ENCODE data around the gene CNKSR2. TPM values are rescaled to one million over a fixed set of nuclear protein-coding genes. Genes with fewer than 3 reads are reported as not detected.

Gene CNKSR2
- total RNA-seq, 1 experiment from 2014 or later: 1.5 TPM

GRCh38 chrX:21400408-21401121 is 26.3 kb downstream of the CNKSR2 start:
- intact Hi-C loops (cut with micrococcal nuclease; ENCODE audit: unreplicated experiment): no loop called here
- no peak overlapping the region for H2AFZ ChIP-seq
- CTCF ChIA-PET: no interaction called here
- BruUV-seq (replicated peaks): no TSS peak
- H3K79me2 ChIP-seq (ENCODE audit: low read depth): no peaks in the 10 kb centered on the region
- H3K27ac ChIP-seq: no peak overlapping the region
- no peaks in the 10 kb centered on the region for H3K27me3 ChIP-seq (ENCODE audit: insufficient read depth, low read depth)
- POLR2A ChIA-PET (ENCODE audit: unreplicated experiment): interaction anchor here (0.6 kb wide), 1 partner anchor 386 kb away, joined by 4 read pairs; no protein-coding TSS in a partner anchor
- TF ChIP-seq, protein P1, sequence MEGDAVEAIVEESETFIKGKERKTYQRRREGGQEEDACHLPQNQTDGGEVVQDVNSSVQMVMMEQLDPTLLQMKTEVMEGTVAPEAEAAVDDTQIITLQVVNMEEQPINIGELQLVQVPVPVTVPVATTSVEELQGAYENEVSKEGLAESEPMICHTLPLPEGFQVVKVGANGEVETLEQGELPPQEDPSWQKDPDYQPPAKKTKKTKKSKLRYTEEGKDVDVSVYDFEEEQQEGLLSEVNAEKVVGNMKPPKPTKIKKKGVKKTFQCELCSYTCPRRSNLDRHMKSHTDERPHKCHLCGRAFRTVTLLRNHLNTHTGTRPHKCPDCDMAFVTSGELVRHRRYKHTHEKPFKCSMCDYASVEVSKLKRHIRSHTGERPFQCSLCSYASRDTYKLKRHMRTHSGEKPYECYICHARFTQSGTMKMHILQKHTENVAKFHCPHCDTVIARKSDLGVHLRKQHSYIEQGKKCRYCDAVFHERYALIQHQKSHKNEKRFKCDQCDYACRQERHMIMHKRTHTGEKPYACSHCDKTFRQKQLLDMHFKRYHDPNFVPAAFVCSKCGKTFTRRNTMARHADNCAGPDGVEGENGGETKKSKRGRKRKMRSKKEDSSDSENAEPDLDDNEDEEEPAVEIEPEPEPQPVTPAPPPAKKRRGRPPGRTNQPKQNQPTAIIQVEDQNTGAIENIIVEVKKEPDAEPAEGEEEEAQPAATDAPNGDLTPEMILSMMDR (conservative IDR thresholded peaks at IDR 0.05): no peak
- no peak for TF ChIP-seq EZH2 (IDR thresholded peaks at IDR 0.05; ENCODE audit: low read depth)
- no peak overlapping the region for H3K4me3 ChIP-seq
- no peak for DNase-seq
- no peaks in the 10 kb centered on the region for H3K4me1 ChIP-seq (replicated peaks; ENCODE audit: insufficient read depth)
- H3K9me3 ChIP-seq (ENCODE audit: insufficient read depth, low read depth): no peaks in the 10 kb centered on the region
- H3F3A ChIP-seq (ENCODE audit: insufficient read depth, low read depth): no peaks in the 10 kb centered on the region
- no peaks in the 10 kb centered on the region for H3K9me2 ChIP-seq (ENCODE audit: insufficient read depth)
- H3K4me2 ChIP-seq: no peak overlapping the region
- no peaks in the 10 kb centered on the region for H3K36me3 ChIP-seq (ENCODE audit: low read depth)
- H4K20me1 ChIP-seq (ENCODE audit: insufficient read depth): no peaks in the 10 kb centered on the region

DNA sequence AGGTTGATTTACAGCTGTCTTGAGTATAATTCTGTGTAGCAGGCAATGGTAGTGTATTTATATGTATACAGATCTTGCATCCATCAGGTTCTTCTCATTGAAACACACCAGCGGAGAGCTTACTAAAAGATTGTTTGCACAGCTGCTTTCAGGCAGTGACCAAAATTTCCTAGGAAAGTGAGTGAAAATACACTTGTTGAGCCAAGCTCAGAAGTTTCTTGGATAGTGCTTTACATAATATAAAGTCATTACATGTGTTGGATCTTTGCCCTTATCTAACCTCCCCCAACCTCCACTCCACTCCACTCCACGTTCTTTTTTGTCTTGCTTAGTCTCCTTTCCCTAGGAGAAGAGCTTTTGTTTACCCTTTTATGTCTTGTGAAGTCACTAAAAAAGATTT is 34.1 kb downstream of the CNKSR2 start:
- ChIA-PET CTCF (no interaction called here), POLR2A (ENCODE audit: unreplicated experiment) (no interaction called here)
- no peak for TF ChIP-seq EZH2 (IDR thresholded peaks at IDR 0.05; ENCODE audit: low read depth)
- TF ChIP-seq, protein P1 (conservative IDR thresholded peaks at IDR 0.05): no peak
- Histone ChIP-seq H2AFZ (no peak overlapping the region), H3K9me2 (ENCODE audit: insufficient read depth) (no peaks in the 10 kb centered on the region), H3F3A (ENCODE audit: insufficient read depth, low read depth) (no peaks in the 10 kb centered on the region), H3K4me3 (no peak overlapping the region), H3K27me3 (ENCODE audit: insufficient read depth, low read depth) (no peaks in the 10 kb centered on the region), H4K20me1 (ENCODE audit: insufficient read depth) (no peaks in the 10 kb centered on the region), H3K9me3 (ENCODE audit: insufficient read depth, low read depth) (no peaks in the 10 kb centered on the region), H3K36me3 (ENCODE audit: low read depth) (no peaks in the 10 kb centered on the region), H3K4me2 (no peak overlapping the region), H3K79me2 (ENCODE audit: low read depth) (no peaks in the 10 kb centered on the region), H3K4me1 (replicated peaks; ENCODE audit: insufficient read depth) (no peaks in the 10 kb centered on the region), H3K27ac (no peak overlapping the region)
- intact Hi-C loops (cut with micrococcal nuclease; ENCODE audit: unreplicated experiment): no loop called here
- no peak for DNase-seq
- no TSS peak for BruUV-seq (replicated peaks)

DNA sequence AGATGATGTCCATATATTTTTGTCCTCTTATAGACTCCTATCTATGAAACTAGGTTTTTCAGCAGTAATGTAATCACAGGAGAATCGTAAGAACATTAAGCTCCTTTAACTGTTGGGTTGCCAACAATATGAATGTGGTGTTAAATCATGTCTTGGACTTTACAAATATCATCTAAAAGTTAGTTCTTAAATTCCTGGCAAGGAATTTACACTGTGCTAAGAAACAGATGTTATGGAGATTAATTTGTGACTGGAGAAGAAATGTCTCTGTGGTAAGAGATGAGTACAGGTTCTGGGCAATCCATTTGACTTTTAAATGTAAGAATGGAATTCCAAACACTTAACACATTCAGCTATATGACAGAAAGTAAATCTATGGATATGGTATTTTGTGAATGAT is 34.6 kb downstream of the CNKSR2 start:
- CTCF ChIA-PET: no interaction called here

More for the DNA sequence above, 34.6 kb downstream of the CNKSR2 start:
- no peak overlapping the region for H3K27ac ChIP-seq
- TF ChIP-seq, protein P1 (conservative IDR thresholded peaks at IDR 0.05): no peak
- TF ChIP-seq EZH2 (IDR thresholded peaks at IDR 0.05; ENCODE audit: low read depth): no peak
- H3K4me2 ChIP-seq: no peak overlapping the region
- DNase-seq: no peak
- H3K27me3 ChIP-seq (ENCODE audit: insufficient read depth, low read depth): no peaks in the 10 kb centered on the region
- no peaks in the 10 kb centered on the region for H3F3A ChIP-seq (ENCODE audit: insufficient read depth, low read depth)
- intact Hi-C loops (cut with micrococcal nuclease; ENCODE audit: unreplicated experiment): no loop called here
- H3K9me3 ChIP-seq (ENCODE audit: insufficient read depth, low read depth): no peaks in the 10 kb centered on the region
- POLR2A ChIA-PET (ENCODE audit: unreplicated experiment): no interaction called here
- H3K4me1 ChIP-seq (replicated peaks; ENCODE audit: insufficient read depth): no peaks in the 10 kb centered on the region
- H3K36me3 ChIP-seq (ENCODE audit: low read depth): no peaks in the 10 kb centered on the region
- BruUV-seq (replicated peaks): no TSS peak
- no peaks in the 10 kb centered on the region for H3K9me2 ChIP-seq (ENCODE audit: insufficient read depth)
- no peaks in the 10 kb centered on the region for H3K79me2 ChIP-seq (ENCODE audit: low read depth)
- no peak overlapping the region for H2AFZ ChIP-seq
- H3K4me3 ChIP-seq: no peak overlapping the region
- no peaks in the 10 kb centered on the region for H4K20me1 ChIP-seq (ENCODE audit: insufficient read depth)
